Mesothelial cell of epicardium (in vitro differentiated cells): ENCODE data around the gene RGS17. TPM values are rescaled to one million over a fixed set of nuclear protein-coding genes. Genes with fewer than 3 reads are reported as not detected.

Experiments used
- DNase-seq, 2 experiments: peaks; one replicate each; pipeline ENCODE4 v3.0.0; 2021; ENCODE audit warnings: low spot score in 2 of 2; ENCODE audit not compliant: unreplicated experiment in 2 of 2
- H3K27ac Mint-ChIP-seq: 2 replicates; pipeline ENCODE4 v1.8.0; 2021; ENCODE audit warnings: mixed read lengths
- H3K27me3 Mint-ChIP-seq: 2 replicates; pipeline ENCODE4 v1.8.0; 2021; ENCODE audit warnings: low read depth, mixed read lengths
- H3K36me3 Mint-ChIP-seq: 2 replicates; pipeline ENCODE4 v1.8.0; 2021; ENCODE audit warnings: mixed read lengths
- H3K4me1 Mint-ChIP-seq: 2 replicates; pipeline ENCODE4 v1.8.0; 2021; ENCODE audit warnings: mixed read lengths
- H3K4me3 Mint-ChIP-seq: 2 replicates; pipeline ENCODE4 v1.8.0; 2021; ENCODE audit warnings: mild to moderate bottlenecking, moderate library complexity, mixed read lengths
- H3K9me3 Mint-ChIP-seq: 2 replicates; pipeline ENCODE4 v1.8.0; 2021; ENCODE audit warnings: mixed read lengths
- CTCF ChIP-seq: fragments of 200-600 bp; sonication (generic); IDR thresholded peaks from one replicate; pipeline ENCODE4 v1.5.0; 2021; ENCODE audit warnings: antibody characterized with exemption; ENCODE audit not compliant: unreplicated experiment
- total RNA-seq: library from RNA; stranded (reverse); gene quantifications from 3 replicates; pipeline ENCODE4 v1.2.1, GENCODE V29; 2021

The RGS17 gene
- total RNA-seq, 1 donor from 2014 or later: 1.3 TPM

- no peak for DNase-seq
- H3K36me3 Mint-ChIP-seq: no peaks in the 10 kb centered on the region
- no peak overlapping the region for H3K4me3 Mint-ChIP-seq
- TF ChIP-seq CTCF: no peak
- no peaks in the 10 kb centered on the region for H3K9me3 Mint-ChIP-seq
- H3K4me1 Mint-ChIP-seq: peaks cover 6% of the 10 kb centered on the region
- no peak overlapping the region for H3K27ac Mint-ChIP-seq
- H3K27me3 Mint-ChIP-seq: peaks cover 9% of the 10 kb centered on the region
Measured at GRCh38 chr6:153162646-153163045, 31.6 kb upstream of the RGS17 start.

- Mint-ChIP-seq H3K4me3 (no peak overlapping the region), H3K27ac (no peak overlapping the region), H3K27me3 (peaks cover 9% of the 10 kb centered on the region), H3K9me3 (no peaks in the 10 kb centered on the region), H3K4me1 (peaks cover 2% of the 10 kb centered on the region), H3K36me3 (no peaks in the 10 kb centered on the region)
- no peak for TF ChIP-seq CTCF
- DNase-seq: no peak
Measured at GRCh38 chr6:153162172-153162571, 31.1 kb upstream of the RGS17 start.

GRCh38 chr6:153160221-153160620, 29.1 kb upstream of the RGS17 start:
- Mint-ChIP-seq H3K4me3 (no peak overlapping the region), H3K36me3 (no peaks in the 10 kb centered on the region), H3K4me1 (peaks cover 2% of the 10 kb centered on the region), H3K9me3 (no peaks in the 10 kb centered on the region), H3K27me3 (peaks cover 9% of the 10 kb centered on the region), H3K27ac (no peak overlapping the region)
- DNase-seq: no peak
- TF ChIP-seq CTCF: no peak

GRCh38 chr6:153150752-153151440, 19.8 kb upstream of the RGS17 start:
- H3K4me3 Mint-ChIP-seq: no peak overlapping the region

GRCh38 chr6:153150371-153150751, 19.3 kb upstream of the RGS17 start:
- Mint-ChIP-seq H3K4me3 (no peak overlapping the region), H3K9me3 (peaks cover 6% of the 10 kb centered on the region), H3K36me3 (no peaks in the 10 kb centered on the region), H3K4me1 (no peaks in the 10 kb centered on the region), H3K27ac (no peak overlapping the region), H3K27me3 (peaks cover 11% of the 10 kb centered on the region)
- TF ChIP-seq CTCF: no peak
- no peak for DNase-seq

More at GRCh38 chr6:153150752-153151440, 19.8 kb upstream of the RGS17 start:
- no peak for TF ChIP-seq CTCF
- no peaks in the 10 kb centered on the region for H3K4me1 Mint-ChIP-seq
- peaks cover 6% of the 10 kb centered on the region for H3K9me3 Mint-ChIP-seq
- no peaks in the 10 kb centered on the region for H3K36me3 Mint-ChIP-seq
- H3K27me3 Mint-ChIP-seq: peaks cover 11% of the 10 kb centered on the region
- no peak for DNase-seq
- H3K27ac Mint-ChIP-seq: no peak overlapping the region

- Mint-ChIP-seq H3K4me3 (no peak overlapping the region), H3K4me1 (no peaks in the 10 kb centered on the region), H3K27me3 (peaks cover 11% of the 10 kb centered on the region), H3K36me3 (no peaks in the 10 kb centered on the region), H3K9me3 (peaks cover 6% of the 10 kb centered on the region), H3K27ac (no peak overlapping the region)
- TF ChIP-seq CTCF: no peak
- no peak for DNase-seq
Measured at GRCh38 chr6:153149891-153150290, 18.8 kb upstream of the RGS17 start.
